Colon (tissue), 2 donors: ENCODE measurements around the gene INPP5D.

Experiments used
- FAIRE-seq: peaks from 2 replicates; lab custom pipeline; 2012; peaks lifted over from hg19 to GRCh38; lab: Jason Lieb, UNC
- donor health status: control.
- donor health status: control.

INPP5D gene

DNA sequence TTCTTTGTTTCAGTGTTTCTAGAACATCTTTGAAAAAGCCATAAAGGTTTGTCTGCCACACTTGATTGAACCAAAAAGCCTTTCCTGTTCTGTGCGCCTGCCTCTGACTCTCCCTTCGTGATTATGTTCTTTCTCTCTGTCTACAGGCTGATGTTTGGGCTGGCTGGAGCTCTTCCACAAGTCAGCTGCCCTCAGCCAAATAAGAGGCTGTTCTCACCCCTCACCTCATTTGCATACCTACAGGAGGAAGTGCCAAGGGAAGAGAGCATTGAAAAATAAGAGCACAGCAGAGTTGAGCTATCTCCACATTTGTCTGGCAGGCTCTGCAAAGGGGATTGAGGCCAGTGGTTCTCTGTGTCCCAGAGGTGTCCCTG lies 15.8 kb downstream of the INPP5D start:
- FAIRE-seq: no peak

DNA sequence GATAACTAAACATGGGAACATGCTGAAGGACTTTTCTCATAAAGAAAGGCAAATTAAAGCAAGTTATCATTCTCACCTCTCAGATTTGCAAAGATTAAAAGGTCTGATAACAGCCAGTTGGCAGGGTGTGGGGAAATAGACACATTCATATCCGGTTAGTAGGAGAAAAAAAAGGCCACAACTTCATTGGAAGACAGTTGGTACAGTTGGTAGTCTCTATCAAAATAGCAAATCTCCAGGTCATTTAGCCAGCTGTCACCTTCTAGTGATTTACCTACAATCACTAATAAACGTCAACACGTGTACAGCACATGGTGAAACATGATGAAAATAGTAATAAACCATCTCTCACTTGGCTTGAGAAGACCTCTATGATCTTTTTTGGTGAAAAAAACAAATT lies 16.6 kb downstream of the INPP5D start:
- no peak for FAIRE-seq

DNA sequence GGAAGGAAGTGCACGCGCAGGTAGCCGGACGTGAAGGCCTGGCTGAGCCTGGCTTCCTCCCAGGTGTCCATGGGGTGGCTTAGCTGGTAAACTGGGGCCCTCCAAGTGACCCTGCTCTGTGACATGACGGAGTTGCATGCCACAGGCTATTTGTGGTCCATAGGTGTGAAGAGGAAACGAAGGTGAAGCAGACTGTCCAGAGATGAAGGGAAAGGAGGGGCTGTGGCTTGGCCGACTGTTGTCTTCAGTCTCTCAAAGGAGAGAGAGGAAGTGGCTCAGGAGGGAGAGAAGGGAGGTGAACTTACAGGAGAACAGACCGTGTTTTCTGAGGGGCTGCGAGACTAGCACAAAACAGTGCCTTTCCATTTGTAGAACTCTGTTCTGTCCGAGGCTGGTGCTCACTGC lies 19.3 kb downstream of the INPP5D start:
- FAIRE-seq: no peak

DNA sequence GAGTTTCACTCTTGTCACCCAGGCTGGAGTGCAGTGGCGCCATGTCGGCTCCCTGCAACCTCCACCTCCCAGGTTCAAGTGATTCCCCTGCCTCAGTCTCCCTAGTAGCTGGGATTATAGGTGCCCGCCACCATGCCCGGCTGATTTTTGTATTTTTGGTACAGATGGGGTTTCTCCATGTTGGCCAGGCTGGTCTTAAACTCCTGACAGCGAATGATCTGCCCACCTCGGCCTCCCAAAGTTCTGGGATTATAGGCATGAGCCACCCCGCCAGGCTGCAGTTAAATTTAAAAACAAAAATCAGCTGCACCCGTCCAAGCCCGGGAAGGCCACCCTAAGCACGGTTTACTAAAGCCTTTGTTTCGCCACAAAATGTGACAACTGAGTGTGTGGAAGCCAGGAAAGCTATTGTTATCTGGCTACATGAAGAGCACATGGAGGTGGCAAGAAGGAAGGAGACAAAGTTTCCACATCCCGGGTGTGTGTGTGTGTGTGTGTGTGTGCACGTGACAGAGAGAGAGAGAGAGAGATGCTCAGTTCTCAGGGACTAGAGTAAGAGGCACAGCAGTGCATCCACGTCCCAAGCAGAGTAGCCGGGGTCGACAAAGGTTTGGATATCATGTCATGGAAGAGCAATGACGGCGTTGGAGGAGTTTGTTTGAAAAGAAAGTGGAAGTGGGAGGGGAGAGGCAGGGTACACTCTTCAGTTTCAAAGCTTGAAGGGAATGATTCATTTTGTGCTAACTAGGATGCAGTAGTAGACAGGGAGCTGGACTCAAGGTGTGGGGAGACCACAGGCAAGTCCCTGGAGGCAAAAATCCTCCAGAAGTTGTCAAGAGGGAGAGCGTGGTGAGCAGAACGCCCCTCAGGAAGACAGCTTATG lies 20.1 kb downstream of the INPP5D start:
- FAIRE-seq: no peak

DNA sequence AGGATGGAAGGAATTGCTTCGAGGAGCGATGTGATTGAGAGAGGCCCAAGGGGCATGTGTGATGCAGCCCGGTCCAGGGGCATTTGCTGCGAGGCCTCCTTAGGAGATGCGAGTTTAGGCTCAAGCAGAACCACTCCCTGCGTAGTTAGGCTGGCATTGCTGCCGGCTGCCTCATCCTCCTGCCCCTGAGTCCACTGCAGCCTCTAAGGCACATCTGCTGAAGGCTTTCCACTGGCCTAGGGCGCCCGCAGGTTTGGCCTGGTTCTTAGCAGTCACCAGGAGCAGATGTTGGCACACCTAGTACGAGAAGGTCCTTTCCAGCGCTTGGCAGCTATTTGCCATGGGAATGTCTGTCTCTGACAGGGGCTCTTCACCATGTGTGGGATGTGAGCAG lies 20.7 kb downstream of the INPP5D start:
- FAIRE-seq: no peak

DNA sequence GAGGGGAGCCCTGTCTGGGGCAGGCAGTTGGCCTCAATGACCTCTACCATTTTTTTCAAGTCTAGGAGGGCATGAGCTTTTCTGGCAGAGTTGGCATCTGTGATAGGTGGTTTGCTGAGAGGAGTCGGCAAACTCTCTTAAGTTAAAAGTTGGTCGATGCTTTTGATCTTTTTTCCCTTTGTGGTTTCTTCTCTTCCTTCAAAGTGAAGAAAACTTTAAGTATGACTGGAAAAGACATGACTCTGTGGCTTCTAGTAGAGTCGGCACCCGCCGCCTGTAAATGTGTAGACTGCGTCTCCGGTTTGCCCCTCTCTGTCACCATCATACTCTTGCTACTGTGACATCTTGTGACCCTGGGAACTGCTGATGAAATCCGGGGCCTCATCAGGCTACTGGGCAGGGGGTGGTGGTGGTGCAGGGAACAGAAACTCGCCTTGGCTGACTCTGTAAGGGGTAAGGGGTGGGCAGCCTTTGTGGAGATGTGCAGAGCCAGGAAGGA lies 21.1 kb downstream of the INPP5D start:
- FAIRE-seq: no peak

DNA sequence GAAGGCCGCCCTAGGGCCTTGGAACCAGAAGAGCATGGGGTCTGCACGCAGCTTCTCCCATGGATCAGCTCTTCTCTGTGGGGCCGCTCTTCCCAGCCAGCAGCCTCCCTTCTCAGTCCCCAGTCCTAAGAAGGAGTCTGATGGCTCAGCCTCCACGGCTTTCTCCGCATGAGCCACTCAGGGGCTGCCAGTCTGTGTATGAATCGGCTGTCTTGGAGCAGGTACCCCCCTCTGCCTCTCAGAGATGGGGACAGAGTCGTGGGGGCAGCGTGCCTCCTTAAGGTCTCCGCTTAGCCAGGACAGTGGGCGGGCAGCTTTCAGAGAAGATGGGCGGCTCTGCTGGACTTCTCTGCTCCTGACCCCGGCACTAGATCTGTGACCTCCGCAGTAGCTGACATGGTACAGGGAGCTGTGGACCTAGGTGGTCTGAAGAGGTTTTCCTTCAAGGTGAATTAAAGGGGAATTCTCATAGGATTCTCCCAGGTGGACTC lies 21.6 kb downstream of the INPP5D start:
- FAIRE-seq: no peak

DNA sequence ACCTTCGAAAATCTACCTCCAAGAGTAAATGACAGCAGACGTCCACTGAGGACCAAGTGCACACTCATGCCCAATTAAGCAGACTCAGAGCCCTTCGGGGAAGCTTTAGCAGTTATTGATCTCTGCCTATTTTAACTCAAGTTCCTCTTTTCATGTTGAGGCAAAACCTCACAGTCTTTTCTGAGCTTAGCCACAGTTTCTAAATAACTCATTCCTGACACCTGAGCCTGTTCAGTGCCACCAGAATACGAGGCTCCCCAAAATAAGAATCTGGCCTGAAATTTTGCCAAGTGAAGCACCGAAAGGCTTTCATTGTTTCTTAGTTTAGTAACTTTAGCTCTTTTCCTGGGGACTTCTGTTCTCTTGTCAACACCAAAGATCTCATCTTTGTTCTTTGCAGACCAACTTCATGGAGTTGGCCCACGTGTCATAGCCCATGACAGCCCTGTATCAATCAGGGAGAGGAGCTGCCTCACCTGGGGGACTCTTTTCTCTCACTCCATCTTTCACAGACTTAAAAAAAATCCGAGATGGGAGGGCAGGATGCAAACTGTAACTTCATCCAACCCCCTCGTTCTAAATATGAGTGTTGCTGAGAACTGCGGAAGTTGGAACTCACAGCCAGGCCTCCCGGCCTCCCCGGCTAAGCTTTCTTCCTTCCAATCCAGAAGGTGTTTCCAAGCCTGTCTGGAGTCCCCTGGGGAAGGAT lies 22.2 kb downstream of the INPP5D start:
- no peak for FAIRE-seq

DNA sequence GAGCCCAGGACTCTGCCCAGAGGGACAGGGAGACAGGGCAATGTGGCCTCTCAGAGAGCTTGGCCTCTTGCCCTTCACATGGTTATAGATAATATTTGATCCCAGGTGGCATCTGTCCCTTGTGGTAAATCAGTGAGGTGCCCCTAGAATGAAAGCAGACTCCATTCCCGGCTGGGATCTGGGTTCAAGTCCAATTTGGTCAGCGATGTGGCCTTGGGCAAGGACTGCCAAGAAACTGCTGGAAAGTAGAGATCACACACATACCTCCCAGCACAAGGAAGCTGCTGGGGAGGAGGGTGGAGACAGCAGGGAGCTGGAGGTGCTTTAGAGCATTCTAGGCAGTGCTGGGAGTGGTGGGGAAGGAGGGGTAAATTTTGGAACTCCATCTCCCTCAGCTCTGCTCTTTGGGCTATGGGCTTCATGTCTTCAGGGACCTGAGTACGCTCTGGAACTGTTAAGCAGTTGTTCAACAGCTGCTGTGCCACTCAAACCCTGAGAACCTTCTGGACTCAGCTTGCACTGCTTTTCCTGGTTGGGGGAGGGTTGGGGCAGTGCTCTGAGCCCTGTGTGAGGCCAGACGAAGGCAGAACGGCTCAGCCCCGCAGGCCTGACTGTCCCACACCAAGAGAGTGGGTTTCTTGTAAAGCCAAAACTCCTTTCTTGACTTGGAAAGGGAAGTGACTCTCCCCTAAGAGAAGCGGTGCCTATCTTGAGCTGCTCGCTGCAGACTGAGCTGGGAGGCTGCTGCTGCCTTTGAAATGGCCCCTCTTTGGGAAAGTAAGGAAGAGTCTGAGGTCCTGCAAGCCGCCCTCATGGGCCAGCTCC lies 23.0 kb downstream of the INPP5D start:
- no peak for FAIRE-seq

DNA sequence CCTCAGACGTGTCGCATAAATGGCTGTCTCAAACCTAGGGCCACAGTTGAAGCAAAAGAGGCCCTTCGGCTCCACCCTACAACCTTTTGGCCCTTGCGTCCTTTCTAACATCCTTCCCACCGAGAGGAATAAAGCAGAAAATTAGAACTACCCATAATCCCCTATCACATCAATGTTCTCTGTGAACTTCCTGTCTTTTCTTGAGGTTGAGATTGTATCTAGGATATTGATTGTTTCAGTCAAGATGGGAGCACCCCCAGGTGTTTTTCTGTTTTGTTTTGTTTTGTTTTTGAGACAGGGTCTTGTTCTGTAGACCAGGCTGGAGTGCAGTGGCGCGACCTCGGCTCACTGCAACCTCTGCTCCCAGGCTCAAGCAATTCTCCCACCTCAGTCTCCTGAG lies 23.6 kb downstream of the INPP5D start:
- FAIRE-seq: no peak

DNA sequence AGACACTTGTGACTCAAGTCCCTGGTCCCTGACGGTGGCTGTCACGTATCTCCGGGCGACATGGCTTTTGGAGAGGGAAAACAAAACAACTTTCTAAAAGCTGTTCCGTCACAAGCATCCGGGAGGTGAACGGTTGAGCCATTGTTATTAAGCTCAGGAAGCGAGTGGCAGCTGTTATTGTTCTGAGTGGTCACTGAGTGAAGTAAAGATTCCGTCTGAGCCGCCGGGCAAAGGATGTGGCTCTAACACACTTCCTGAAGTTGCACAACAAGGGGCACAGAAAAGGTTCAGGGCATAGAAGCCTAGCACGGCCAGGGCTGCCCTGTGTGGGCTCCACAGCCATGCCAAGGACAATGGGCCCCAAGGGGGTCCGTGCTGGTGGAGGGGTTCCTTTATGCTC lies 24.3 kb downstream of the INPP5D start:
- no peak for FAIRE-seq

DNA sequence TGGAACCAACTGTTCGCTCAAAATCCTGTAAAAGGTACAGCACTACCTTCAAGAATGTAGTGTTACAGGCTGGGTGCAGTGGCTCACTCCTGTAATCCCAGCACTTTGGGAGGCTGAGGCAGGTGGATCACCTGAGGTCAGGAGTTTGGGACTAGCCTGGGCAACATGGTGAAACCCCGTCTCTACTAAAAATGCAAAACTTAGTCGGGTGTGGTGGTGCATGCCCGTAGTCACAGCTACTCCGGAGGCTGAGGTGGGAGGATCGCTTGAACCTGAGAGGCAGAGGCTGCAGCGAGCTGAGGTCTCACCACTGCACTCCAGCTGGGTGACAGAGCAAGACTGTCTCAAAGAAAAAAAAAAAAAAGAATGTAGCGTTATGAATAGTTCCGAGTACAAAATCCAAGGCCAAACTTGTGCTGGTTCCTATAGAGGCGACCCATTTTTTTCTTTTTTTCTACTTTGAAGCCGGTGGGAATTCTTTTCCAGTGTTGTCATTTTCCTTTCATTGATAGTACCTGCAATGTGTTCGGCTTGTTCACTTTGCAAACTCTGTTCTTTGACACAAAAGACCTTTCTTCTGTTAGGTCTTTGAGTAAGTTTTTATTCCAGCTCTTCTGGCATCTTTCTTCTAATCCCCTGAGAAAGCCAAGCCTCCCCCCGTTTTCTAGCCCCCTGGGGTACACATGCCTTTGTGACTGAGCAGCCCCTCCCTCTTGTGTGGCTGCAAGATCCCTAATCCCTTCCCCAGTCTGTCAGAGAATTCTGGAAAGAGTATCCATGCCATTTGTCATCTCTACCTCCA lies 25.1 kb downstream of the INPP5D start:
- no peak for FAIRE-seq

DNA sequence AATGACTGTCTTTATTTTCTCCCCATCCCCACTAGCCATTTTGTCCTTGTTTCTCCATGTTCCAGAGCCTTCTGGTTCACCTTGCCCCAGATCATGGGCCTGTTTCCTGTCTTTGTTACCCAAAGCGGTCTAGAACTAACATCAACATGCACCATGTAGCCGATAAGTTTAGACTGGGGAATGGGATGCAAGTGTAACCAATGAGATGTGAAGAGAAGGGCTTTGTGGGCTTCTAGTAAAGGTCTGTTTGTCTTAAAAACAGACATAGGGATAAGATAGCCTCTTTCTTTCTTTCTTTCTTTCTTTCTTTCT lies 25.7 kb downstream of the INPP5D start:
- no peak for FAIRE-seq

DNA sequence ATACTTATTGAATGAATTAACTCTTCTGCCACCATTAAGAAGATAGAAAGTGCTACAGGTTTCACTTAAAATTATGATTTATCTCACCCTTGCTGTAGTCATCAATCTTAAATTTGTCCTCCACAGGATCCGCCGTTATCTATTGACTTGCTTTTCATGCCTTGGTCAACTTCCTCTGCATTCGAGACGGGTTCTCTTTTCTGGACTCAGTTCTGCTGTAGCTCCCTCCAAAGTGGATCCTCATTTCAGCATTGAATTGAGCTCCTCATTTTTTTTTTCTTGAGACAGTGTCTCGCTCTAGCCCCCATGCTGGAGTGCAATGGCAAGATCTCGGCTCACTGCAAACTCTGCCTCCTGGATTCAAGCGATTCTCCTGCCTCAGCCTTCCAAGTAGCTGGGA lies 27.6 kb downstream of the INPP5D start:
- no peak for FAIRE-seq

DNA sequence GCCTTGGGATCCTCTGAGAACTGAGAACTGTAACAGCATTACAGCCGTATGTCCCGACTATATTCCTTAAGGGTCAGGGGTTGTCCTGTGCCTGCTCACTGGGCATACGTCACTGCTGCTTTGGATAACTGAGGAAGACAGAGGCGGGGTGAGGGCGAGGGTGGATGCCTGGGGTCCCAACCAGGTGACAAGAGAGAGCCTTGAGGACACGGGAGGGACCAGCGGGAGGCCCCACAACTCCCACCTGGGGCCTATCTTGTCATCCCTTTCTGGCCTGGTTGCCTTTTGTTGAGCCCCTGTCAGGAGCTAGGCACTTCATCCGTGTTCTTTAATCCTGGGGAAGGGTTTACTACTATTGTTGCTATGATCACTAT lies 28.8 kb downstream of the INPP5D start:
- FAIRE-seq: no peak

DNA sequence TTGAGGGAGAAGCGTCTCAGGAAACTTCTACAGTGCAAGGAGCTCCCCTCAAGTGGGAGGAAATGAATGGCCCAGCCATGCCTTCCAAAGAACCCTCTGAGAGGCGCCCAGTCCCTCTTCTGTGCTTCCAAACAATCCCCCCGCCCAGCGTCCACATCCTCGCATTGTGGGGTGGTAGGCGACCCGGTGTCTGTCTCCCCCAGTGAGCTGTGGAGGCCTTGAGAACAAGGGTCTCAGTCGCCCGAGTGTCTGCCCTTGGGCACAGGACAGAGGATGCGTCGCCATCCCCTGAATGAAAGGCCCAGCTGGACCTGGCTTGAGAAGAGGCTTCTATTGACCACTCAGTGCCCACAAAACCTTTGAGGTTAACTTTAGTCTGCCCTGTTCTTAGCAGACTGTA lies 29.7 kb downstream of the INPP5D start:
- FAIRE-seq: no peak

DNA sequence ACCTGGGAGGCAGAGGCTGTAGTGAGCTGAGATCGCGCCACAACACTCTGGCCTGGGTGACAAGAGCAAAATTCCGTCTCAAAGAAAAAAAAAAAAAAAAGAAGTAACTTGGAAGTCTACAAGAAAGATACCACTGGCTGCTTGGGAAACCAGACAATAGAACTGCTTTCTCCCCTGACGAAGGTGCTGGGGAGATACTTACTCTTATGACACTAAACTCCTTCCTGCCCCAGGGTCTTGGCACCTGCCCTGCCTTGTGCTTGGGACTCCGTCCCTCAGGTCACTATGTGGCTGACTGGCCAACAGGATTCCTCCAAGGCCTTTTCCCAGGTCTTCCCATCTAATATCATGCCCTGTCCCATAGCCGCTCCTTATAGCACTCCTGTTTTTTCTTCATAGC lies 30.7 kb downstream of the INPP5D start:
- FAIRE-seq: no peak

DNA sequence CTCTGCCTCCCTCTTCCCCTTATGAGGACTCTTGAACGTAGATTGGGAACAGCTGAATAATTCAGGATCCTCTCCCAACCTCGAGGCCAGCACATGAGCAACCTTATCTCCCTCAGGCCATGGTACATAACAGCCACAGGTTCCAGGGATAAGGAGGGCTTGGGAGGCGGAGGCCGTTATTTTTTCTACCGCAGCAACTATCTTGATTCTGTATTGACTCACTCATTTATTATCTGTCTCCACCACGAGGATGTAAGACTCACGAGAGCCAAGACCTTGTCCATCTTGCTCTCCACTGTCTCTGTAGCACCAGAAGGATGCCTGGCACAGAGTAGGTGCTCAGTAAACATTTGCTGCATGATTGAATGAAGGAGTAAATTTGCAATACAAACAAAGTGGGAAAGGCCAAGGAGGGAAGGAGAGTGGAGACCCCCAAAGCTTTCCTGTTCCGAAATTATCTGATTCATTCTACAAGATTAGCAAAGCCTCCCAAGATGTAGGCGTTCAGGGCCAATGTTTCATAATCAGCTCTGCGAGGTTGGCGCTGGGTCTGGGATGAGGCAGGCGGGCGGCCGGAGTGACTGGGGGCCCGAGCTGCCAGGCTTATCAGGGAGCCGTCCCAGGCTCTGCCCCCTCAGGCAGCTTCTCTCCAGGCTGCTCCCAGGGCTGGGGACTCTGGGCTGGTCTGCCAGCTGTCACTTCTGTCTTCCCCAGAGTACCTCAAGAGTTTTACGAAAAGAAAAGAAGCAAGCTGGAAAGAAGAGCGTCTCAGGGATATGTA lies 31.6 kb downstream of the INPP5D start:
- FAIRE-seq: no peak

DNA sequence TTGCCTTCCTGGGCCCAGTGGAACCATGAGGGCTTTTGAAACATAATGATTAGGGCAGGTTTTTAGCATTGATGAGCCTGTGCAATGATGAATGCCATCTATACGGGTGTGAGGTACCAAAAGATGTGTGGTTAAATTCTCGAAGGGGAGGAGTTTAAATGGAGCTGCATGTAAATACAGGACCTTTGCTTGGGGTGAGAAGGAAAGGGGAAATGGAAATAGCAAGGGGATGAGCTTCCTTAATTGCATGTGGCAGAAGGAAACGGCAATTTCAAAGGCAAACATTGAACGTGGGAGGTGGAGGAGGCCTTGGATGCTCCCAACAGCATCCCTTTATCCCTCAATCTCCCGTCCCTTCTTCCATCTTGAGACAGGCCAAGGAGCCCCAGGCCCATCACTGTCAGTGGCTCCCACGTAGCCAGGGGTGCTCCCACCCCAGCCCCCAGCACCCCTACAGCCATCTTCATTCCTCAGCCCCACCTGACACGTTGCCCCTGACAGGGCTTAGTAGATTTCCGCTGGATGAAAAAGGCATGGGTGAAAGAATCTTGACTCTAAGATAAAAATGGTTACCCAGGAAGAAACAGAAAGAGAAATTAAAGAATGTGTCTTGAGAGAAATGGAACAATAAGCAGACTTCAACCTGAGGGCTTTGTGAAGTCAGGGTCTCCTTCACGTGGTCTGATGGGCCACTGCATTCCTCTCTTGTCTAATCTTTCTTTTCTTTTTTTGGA lies 32.5 kb downstream of the INPP5D start:
- no peak for FAIRE-seq

DNA sequence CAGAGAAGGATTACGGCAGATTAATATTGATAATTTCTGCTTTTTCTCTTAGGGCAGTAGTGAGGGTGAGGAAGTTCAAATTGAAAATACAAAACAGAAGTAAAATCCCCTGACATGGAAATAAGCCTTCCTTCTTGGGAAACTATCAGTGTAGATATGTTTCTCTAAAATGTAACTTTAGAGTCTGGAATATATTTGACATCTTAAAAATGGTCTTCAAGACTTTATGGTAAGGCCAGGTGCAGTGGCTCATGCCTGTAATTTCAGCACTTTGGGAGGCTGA lies 33.0 kb downstream of the INPP5D start:
- FAIRE-seq: no peak

DNA sequence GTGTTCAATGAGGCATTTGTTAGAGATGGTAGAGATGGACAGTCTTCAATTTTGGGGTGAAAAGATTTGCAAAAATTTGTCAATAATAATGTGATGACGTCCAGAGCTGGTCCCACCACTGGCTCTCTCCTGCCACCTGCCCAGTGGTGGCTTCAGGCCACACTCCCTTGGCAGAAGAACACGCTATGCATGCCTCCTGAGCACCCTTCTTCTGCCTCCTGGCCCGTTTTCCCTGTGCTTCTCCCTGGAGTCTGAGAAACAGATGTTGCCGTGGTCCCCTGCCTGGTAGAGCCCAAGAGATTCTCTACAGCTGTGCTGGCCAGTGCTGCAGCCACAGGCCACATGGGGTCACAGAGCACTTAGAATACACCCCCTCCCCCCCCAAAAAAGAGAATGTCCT lies 33.6 kb downstream of the INPP5D start:
- no peak for FAIRE-seq
